Cardiac muscle cell (in vitro differentiated cells and primary cell): ENCODE results near the gene CENPF. TPM values are rescaled to one million over a fixed set of nuclear protein-coding genes. Genes with fewer than 3 reads are reported as not detected.

Experiments
- DNase-seq, 2 donors: peaks; one replicate each; pipeline versions ENCODE4 v3.0.0 to v3.0.0-alpha.2; 2010 to 2017; ENCODE audit warnings: low read depth in 1 of 2, low spot score in 1 of 2
- H3K27ac ChIP-seq: fragments of 200-600 bp; sonication (generic); 2 replicates; pipeline ENCODE4 v1.5.1; 2016
- H3K27me3 ChIP-seq: fragments of 200-600 bp; sonication (generic); 2 replicates; pipeline ENCODE4 v1.6.0; 2016; ENCODE audit warnings: control low read depth
- H3K36me3 ChIP-seq: fragments of 200-600 bp; sonication (generic); 2 replicates; pipeline ENCODE4 v1.5.1; 2016; ENCODE audit warnings: control low read depth
- H3K4me1 ChIP-seq: fragments of 200-600 bp; sonication (generic); 2 replicates; pipeline ENCODE4 v1.8.1; 2017; ENCODE audit warnings: low read depth, mild to moderate bottlenecking, mixed run types
- H3K4me3 ChIP-seq: fragments of 200-600 bp; sonication (generic); 2 replicates; pipeline ENCODE4 v1.5.1; 2016; ENCODE audit warnings: mild to moderate bottlenecking
- H3K9me3 ChIP-seq: fragments of 200-600 bp; sonication (generic); 2 replicates; pipeline ENCODE4 v1.5.1; 2017; ENCODE audit warnings: low read depth, mild to moderate bottlenecking, control low read depth
- polyA plus RNA-seq: library from polyadenylated mRNA; unstranded; fragments of >200 nt; fragmentation: Nextera tagmentation; extraction: Ambion mirVana; gene quantifications from 2 replicates; pipeline ENCODE4 v1.2.1, GENCODE V29; 2016
- total RNA-seq: library from RNA; depleted of rRNA; stranded (reverse); fragments of >200 nt; gene quantifications from 2 replicates; pipeline ENCODE4 v1.2.3, GENCODE V29; 2016
- TF ChIP-seq, protein P1 (sequence below): IDR thresholded peaks from 2 replicates; pipeline ENCODE4 v1.5.1; 2012; ENCODE audit warnings: low read depth, mild to moderate bottlenecking, low read length

CENPF gene
- total and polyA plus RNA-seq, 2 experiments from 2014 or later, result 9.7 to 79.7 TPM

DNA sequence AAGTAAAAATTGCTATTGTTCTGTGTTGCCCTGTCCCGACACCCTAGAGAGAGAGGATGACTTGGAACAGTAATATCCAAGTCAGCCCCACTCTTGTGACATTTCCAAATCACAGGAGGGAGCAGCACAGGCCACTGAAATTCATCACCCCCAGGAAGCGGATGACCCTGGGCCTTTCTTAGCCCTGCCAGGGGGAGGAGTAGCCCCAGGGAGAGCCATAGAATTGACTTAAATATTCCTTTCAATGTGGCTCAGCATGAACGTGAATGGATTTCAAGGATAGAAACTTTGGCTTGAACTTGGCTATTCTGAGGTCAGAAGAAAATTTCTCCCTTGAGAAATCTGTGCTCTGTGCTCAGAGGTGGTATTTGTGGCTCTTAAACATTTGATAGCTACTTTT is 80.6 kb downstream of the CENPF start:
- Histone ChIP-seq H3K27me3 (no peaks in the 10 kb centered on the region), H3K36me3 (no peaks in the 10 kb centered on the region), H3K4me1 (no peaks in the 10 kb centered on the region), H3K27ac (no peak overlapping the region), H3K4me3 (no peak overlapping the region), H3K9me3 (no peaks in the 10 kb centered on the region)
- TF ChIP-seq, protein P1, sequence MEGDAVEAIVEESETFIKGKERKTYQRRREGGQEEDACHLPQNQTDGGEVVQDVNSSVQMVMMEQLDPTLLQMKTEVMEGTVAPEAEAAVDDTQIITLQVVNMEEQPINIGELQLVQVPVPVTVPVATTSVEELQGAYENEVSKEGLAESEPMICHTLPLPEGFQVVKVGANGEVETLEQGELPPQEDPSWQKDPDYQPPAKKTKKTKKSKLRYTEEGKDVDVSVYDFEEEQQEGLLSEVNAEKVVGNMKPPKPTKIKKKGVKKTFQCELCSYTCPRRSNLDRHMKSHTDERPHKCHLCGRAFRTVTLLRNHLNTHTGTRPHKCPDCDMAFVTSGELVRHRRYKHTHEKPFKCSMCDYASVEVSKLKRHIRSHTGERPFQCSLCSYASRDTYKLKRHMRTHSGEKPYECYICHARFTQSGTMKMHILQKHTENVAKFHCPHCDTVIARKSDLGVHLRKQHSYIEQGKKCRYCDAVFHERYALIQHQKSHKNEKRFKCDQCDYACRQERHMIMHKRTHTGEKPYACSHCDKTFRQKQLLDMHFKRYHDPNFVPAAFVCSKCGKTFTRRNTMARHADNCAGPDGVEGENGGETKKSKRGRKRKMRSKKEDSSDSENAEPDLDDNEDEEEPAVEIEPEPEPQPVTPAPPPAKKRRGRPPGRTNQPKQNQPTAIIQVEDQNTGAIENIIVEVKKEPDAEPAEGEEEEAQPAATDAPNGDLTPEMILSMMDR, result no peak
- DNase-seq, result no peak

DNA sequence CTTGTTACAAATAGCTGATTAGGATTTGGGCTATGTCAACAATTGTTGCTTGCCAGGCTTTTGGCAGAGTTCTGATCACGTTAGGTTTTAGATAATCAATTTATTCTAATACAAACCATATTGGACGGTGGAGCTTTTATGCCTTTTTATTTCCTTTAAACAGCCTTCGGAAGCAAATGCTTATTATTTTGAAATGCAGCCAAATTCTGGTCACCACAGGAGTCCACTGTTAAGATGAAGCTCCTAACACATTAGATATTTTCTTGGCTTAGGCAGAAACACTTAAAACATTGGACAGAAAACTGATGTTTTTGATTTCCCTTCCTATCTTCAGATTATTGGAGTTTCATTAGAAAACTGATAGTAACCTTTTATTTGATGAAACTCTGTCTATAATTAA is 82.9 kb downstream of the CENPF start:
- Histone ChIP-seq H3K36me3 (no peaks in the 10 kb centered on the region), H3K4me3 (no peak overlapping the region), H3K27me3 (no peaks in the 10 kb centered on the region), H3K4me1 (no peaks in the 10 kb centered on the region), H3K27ac (no peak overlapping the region), H3K9me3 (no peaks in the 10 kb centered on the region)
- TF ChIP-seq, protein P1, result no peak
- DNase-seq, result peak in 1 of 2 donors; percentile 34

DNA sequence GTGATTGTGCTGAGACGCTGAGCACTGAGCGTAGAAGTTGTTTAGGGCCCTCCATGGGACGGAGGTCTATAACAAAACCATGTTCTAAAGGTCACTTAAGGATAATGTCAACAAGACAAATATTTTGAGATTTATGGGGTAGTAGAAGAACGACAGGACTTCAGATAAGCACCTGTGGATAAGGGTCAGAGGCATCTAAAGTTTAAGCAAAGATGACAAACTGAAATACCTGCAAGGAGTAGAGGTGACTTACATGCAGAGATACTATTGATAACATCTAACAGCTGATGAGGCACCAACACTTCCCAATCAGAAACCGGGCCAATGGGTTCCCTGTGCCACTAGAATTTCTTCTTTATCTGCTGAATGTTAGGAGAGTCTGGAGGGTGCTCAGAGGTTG is 83.5 kb downstream of the CENPF start:
- H3K9me3 ChIP-seq, result no peaks in the 10 kb centered on the region
- no peak overlapping the region for H3K27ac ChIP-seq
- H3K36me3 ChIP-seq, result no peaks in the 10 kb centered on the region
- no peaks in the 10 kb centered on the region for H3K27me3 ChIP-seq
- H3K4me3 ChIP-seq, result no peak overlapping the region
- no peak for DNase-seq
- TF ChIP-seq, protein P1, result no peak
- no peaks in the 10 kb centered on the region for H3K4me1 ChIP-seq

DNA sequence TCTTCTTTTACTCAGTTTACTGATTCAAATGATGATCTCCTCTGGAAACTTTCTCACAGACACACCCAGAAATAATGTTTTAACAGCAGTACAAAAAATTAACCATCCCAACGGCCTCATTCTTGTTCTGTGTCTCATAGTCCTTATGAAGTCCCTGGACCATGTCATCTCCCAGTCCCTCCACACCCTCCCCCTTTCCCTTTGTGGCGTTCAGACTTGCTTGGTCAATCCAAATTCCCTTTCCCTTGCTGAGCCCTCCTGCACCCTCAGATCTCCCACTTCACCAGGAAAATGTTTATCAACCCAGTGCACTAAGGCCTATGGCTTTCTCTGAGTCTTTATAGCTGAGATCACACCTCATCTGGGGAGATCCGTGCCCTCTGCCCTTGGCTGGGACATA is 85.9 kb downstream of the CENPF start:
- no peaks in the 10 kb centered on the region for H3K9me3 ChIP-seq
- no peaks in the 10 kb centered on the region for H3K36me3 ChIP-seq
- no peak for DNase-seq
- no peaks in the 10 kb centered on the region for H3K4me1 ChIP-seq
- H3K27ac ChIP-seq, result no peak overlapping the region
- TF ChIP-seq, protein P1, result no peak
- no peaks in the 10 kb centered on the region for H3K27me3 ChIP-seq
- no peak overlapping the region for H3K4me3 ChIP-seq

DNA sequence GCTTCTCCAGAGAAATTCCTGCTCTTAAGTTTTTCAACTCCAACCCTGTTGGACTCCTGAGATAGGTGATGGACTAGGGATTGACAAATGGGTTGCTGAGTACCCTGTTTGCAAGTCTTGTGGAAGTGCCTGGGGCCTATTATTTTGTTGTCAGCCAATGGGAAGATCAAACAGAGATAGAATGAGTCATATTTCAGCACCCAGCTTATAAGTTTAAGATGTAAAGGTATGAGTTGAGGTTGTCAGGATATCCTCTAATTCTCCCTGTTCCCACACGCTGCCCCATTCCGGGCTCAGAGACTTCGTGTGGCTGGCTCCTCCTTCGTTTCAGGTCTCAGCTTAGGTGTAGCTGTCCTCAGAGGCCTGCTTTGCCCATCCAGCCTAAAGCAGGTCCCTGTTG is 91.8 kb downstream of the CENPF start:
- TF ChIP-seq, protein P1, result no peak
- no peak overlapping the region for H3K27ac ChIP-seq
- H3K9me3 ChIP-seq, result no peaks in the 10 kb centered on the region
- H3K4me3 ChIP-seq, result no peak overlapping the region
- no peaks in the 10 kb centered on the region for H3K36me3 ChIP-seq
- H3K4me1 ChIP-seq, result no peaks in the 10 kb centered on the region
- no peaks in the 10 kb centered on the region for H3K27me3 ChIP-seq
- no peak for DNase-seq

DNA sequence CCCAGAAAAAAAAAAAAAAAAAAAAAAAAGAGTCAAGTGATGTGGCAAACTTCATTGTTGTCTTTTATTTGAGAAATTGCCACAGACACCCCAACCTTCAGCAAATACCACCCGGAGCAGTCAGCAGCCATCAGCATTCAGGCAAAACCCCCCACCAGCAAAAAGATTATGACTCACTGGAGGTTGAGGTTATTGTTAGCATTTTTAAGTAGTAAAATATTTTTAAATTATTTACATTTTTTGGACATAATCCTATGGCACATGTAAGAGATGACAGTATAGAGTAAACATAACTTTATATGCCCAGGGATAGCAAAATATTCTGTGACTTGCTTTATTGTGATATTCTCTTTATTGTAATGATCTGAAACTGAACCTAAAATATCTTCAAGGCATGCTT is 95.6 kb downstream of the CENPF start:
- H3K27ac ChIP-seq, result no peak overlapping the region
- no peak for DNase-seq
- no peaks in the 10 kb centered on the region for H3K27me3 ChIP-seq
- no peaks in the 10 kb centered on the region for H3K9me3 ChIP-seq
- no peaks in the 10 kb centered on the region for H3K36me3 ChIP-seq
- no peak overlapping the region for H3K4me3 ChIP-seq
- H3K4me1 ChIP-seq, result peaks cover 8% of the 10 kb centered on the region
- TF ChIP-seq, protein P1, result no peak
